Kidney epithelial cell (primary cell): ENCODE measurements around the gene SMARCC1. TPM values are rescaled to one million over a fixed set of nuclear protein-coding genes. Genes with fewer than 3 reads are reported as not detected.
"Not testable (repeated sequence)": the region's sequence is repeated elsewhere in the genome, so short reads cannot be mapped to it uniquely, and the experiment has no call there.

Experiments
- DNase-seq: peaks from one replicate; pipeline ENCODE4 v3.0.0-alpha.2; 2010; ENCODE audit warnings: low read depth
- H3K27me3 ChIP-seq: 2 replicates; pipeline ENCODE4 v1.6.0; 2011; ENCODE audit warnings: low read length; ENCODE audit not compliant: control insufficient read depth, insufficient read depth
- H3K36me3 ChIP-seq: 2 replicates; pipeline ENCODE4 v1.5.1; 2011; ENCODE audit warnings: low read length; ENCODE audit not compliant: control insufficient read depth, insufficient read depth
- H3K4me3 ChIP-seq: 2 replicates; pipeline ENCODE4 v1.5.1; 2011; ENCODE audit warnings: low read depth, mild to moderate bottlenecking, control low read depth, low read length
- total RNA-seq: library from RNA; depleted of rRNA; stranded (reverse); fragments of >200 nt; gene quantifications from 2 replicates; pipeline ENCODE4 v1.2.3, GENCODE V29; 2015
- TF ChIP-seq, protein P1 (sequence below): IDR thresholded peaks from 2 replicates; pipeline ENCODE4 v1.5.1; 2011; ENCODE audit warnings: mild to moderate bottlenecking, moderate library complexity, low read length, control low read depth, inconsistent platforms; ENCODE audit not compliant: insufficient read depth, poor library complexity, severe bottlenecking

Gene SMARCC1
- total RNA-seq, 1 donor from 2014 or later: 94.0 TPM

DNA sequence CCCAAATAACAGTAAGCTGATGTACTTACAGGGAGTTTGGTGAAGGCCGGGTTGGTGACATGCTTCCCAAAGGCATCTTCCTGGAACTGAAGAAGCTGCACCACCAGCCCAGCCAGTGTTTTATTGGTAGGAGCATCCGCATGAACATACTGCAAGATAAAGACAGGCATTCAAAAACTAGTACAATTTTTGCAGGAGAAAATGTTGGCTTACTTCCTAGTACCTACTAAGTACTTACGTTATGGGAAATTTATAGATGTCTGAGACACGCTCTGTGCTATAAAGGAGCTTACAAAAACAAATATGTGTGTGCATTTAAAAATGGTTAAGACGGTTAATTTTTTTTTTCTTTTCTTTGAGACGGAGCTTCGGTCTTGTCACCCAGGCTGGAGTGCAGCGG, 8.9 kb downstream of the SMARCC1 start:
- no peaks in the 10 kb centered on the region for H3K27me3 ChIP-seq
- TF ChIP-seq, protein P1, sequence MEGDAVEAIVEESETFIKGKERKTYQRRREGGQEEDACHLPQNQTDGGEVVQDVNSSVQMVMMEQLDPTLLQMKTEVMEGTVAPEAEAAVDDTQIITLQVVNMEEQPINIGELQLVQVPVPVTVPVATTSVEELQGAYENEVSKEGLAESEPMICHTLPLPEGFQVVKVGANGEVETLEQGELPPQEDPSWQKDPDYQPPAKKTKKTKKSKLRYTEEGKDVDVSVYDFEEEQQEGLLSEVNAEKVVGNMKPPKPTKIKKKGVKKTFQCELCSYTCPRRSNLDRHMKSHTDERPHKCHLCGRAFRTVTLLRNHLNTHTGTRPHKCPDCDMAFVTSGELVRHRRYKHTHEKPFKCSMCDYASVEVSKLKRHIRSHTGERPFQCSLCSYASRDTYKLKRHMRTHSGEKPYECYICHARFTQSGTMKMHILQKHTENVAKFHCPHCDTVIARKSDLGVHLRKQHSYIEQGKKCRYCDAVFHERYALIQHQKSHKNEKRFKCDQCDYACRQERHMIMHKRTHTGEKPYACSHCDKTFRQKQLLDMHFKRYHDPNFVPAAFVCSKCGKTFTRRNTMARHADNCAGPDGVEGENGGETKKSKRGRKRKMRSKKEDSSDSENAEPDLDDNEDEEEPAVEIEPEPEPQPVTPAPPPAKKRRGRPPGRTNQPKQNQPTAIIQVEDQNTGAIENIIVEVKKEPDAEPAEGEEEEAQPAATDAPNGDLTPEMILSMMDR: no peak
- no peak for DNase-seq
- no peaks in the 10 kb centered on the region for H3K36me3 ChIP-seq
- H3K4me3 ChIP-seq: no peak overlapping the region

DNA sequence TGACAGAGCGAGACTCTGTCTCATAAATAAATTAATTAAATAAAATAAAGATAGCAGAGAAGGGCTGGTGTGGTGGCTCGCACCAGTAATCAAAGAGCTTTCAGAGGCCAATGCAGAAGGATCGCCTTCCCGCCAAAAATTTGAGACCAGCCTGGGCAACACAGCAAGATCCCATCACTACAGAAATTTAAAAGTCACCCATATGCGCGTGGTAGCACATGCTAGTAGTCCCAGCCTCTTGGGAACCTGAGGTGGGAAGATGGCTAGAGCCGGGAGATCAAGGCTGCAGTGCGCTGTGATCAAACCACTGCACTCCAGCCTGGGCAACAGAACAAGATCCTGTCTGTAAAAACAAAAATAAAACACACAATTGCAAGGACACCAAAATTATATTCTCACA, 9.6 kb downstream of the SMARCC1 start:
- no peaks in the 10 kb centered on the region for H3K36me3 ChIP-seq
- no peaks in the 10 kb centered on the region for H3K27me3 ChIP-seq
- no peak for DNase-seq
- TF ChIP-seq, protein P1: no peak
- no peak overlapping the region for H3K4me3 ChIP-seq

DNA sequence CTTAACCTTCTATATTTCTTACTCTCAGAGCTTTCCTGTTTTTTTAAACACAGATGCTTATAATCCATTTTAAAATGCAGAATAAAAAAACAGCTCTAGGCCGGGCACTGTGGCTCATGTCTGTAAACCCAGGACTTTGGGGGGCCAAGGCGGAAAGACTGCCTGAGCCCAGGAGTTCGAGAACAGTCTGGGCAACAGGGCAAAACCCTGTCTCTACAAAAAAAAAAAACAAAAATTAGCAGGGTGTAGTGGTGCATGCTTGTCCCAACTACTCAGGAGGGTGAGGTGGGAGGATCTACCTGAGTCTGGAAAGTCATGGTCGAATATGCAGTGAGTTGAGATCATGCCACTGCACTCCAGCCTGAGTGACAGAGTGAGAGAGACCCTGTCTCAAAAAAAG, 15.5 kb downstream of the SMARCC1 start:
- H3K36me3 ChIP-seq: no peaks in the 10 kb centered on the region
- no peak for DNase-seq
- no peak overlapping the region for H3K4me3 ChIP-seq
- H3K27me3 ChIP-seq: no peaks in the 10 kb centered on the region
- TF ChIP-seq, protein P1: no peak

DNA sequence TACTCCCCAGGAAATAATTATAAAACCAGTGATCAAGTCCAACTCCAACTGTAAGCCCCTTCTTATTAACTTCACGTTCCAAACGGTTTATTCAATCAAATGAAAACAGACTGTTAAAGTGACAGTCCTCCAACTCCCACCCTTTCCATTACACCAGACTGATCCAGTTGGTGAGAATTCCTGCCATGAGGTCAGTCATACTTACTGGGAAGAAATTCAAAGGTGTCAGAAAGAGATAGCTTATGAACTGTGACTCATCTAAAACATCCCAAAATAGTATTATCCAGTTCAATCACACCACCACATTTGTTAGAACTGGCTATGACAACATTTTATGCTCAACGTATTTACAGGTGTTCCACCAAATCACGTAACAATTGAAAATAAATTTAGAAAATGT, 19.5 kb downstream of the SMARCC1 start:
- DNase-seq: no peak
- TF ChIP-seq, protein P1: no peak
- no peaks in the 10 kb centered on the region for H3K27me3 ChIP-seq
- H3K4me3 ChIP-seq: no peak overlapping the region
- no peaks in the 10 kb centered on the region for H3K36me3 ChIP-seq

DNA sequence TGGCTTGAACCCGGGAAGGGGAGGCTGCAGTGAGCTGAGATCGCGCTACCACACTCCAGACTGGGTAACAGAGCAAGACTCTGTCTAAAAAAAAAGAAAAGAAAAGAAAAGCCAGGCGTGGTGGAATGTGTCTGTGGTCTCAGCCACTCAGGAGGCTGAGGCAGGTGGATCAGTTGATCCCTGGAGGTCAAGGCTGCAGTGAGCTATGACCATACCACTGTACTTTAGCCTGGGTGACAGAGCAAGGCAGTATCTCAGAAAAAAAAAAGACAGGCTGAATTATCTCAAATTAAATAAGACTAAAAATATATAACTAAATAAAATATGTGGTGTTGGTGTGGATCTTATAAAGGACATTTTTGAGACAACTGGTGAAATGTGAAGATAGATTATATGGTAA, 20.6 kb downstream of the SMARCC1 start:
- TF ChIP-seq, protein P1: no peak
- no peaks in the 10 kb centered on the region for H3K36me3 ChIP-seq
- no peak for DNase-seq
- H3K27me3 ChIP-seq: no peaks in the 10 kb centered on the region
- no peak overlapping the region for H3K4me3 ChIP-seq

DNA sequence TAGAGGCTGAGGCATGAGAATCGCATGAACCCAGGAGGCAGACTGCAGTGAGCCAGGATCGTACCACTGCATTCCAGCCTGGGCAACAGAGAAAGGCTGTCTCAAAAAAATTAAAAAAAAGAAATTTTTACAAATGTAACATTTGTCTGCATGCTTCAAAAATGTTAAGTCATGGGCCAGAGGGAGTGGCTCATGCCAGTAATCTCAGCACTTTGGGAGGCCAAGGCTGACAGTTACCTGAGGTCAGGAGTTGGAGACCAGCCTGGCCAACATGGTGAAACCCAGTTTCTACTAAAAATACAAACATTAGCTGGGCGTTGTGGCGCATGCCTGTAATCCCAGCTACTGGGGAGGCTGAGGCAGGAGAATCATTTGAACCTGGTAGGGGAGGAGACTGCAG, 21.5 kb downstream of the SMARCC1 start:
- not testable (repeated sequence) for H3K4me3 ChIP-seq, H3K36me3 ChIP-seq, H3K27me3 ChIP-seq, DNase-seq
